ENCODE data around the gene THSD4. TPM values are rescaled to one million over a fixed set of nuclear protein-coding genes. Genes with fewer than 3 reads are reported as not detected.

The THSD4 gene
- total and polyA plus RNA-seq, 7 donors, result 0.21 to 3.1 (median 1.8) TPM

- H3K4me1 ChIP-seq, result no peaks in the 10 kb centered on the region
- DNase-seq, result no peak
- peak; percentile 79 for TF ChIP-seq CTCF (IDR thresholded peaks at IDR 0.05)
- no peak overlapping the region for H3K4me3 ChIP-seq
- intact Hi-C loops (cut with DNase I), result loop anchor here (1.0 to 10.0 kb wide), 4 partner anchors 158 to 281 kb away; no protein-coding TSS in a partner anchor
- no peaks in the 10 kb centered on the region for H3K9me3 ChIP-seq
- no peak overlapping the region for H3K27ac ChIP-seq
- no peaks in the 10 kb centered on the region for H3K36me3 ChIP-seq (ENCODE audit: insufficient read depth in 1 of 2, low read depth in 1 of 2)
- no peaks in the 10 kb centered on the region for H3K27me3 ChIP-seq (ENCODE audit: insufficient read depth in 3 of 3, low read length in 2 of 3)
- peak; percentile 72 to 87 (median 78) for ATAC-seq
- WGBS, 3 donors, result 36 to 46% (median 42%) methylated on average over 15 of the region's 15 CpGs
Measured at GRCh38 chr15:71730277-71731144, 615.2 kb downstream of the THSD4 start.

GRCh38 chr15:71732636-71733035, 617.4 kb downstream of the THSD4 start:
- no peaks in the 10 kb centered on the region for H3K36me3 ChIP-seq (ENCODE audit: insufficient read depth in 1 of 2, low read depth in 1 of 2)
- TF ChIP-seq CTCF (IDR thresholded peaks at IDR 0.05), result no peak
- no peak overlapping the region for H3K4me3 ChIP-seq
- no peaks in the 10 kb centered on the region for H3K9me3 ChIP-seq
- no peak for ATAC-seq
- DNase-seq, result no peak
- H3K27me3 ChIP-seq (ENCODE audit: insufficient read depth in 3 of 3, low read length in 2 of 3), result no peaks in the 10 kb centered on the region
- WGBS, 3 donors, result 69 to 88% (median 75%) methylated on average over 2 of the region's 2 CpGs
- intact Hi-C loops (cut with DNase I), result loop anchor here (5.0 to 10.0 kb wide), 3 partner anchors 160 to 200 kb away; no protein-coding TSS in a partner anchor
- no peak overlapping the region for H3K27ac ChIP-seq
- no peaks in the 10 kb centered on the region for H3K4me1 ChIP-seq

- DNase-seq (no peak), ATAC-seq (no peak)
- no peaks in the 10 kb centered on the region for H3K27me3 ChIP-seq (ENCODE audit: insufficient read depth in 3 of 3, low read length in 2 of 3)
- H3K36me3 ChIP-seq (ENCODE audit: insufficient read depth in 1 of 2, low read depth in 1 of 2), result no peaks in the 10 kb centered on the region
- no peak for TF ChIP-seq CTCF (IDR thresholded peaks at IDR 0.05)
- intact Hi-C loops (cut with DNase I), result loop anchor here (5.0 to 10.0 kb wide), 3 partner anchors 161 to 201 kb away; no protein-coding TSS in a partner anchor
- H3K9me3 ChIP-seq, result no peaks in the 10 kb centered on the region
- no peak overlapping the region for H3K27ac ChIP-seq
- no peak overlapping the region for H3K4me3 ChIP-seq
- H3K4me1 ChIP-seq, result no peaks in the 10 kb centered on the region
- 100% methylated on average over 1 of the region's 1 CpG for WGBS, 3 donors
Measured at GRCh38 chr15:71733122-71733521, 617.9 kb downstream of the THSD4 start.

- H3K9me3 ChIP-seq, result no peaks in the 10 kb centered on the region
- intact Hi-C loops (cut with DNase I), result loop anchor here (5.0 to 10.0 kb wide), 3 partner anchors 163 to 203 kb away; no protein-coding TSS in a partner anchor
- no peak overlapping the region for H3K4me3 ChIP-seq
- no peaks in the 10 kb centered on the region for H3K36me3 ChIP-seq (ENCODE audit: insufficient read depth in 1 of 2, low read depth in 1 of 2)
- no peak for ATAC-seq
- H3K4me1 ChIP-seq, result no peaks in the 10 kb centered on the region
- TF ChIP-seq CTCF (IDR thresholded peaks at IDR 0.05), result no peak
- no peak for DNase-seq
- no peaks in the 10 kb centered on the region for H3K27me3 ChIP-seq (ENCODE audit: insufficient read depth in 3 of 3, low read length in 2 of 3)
- H3K27ac ChIP-seq, result no peak overlapping the region
- 86 to 94% (median 91%) methylated on average over 4 of the region's 4 CpGs for WGBS, 3 donors
Measured at GRCh38 chr15:71734709-71735384, 619.6 kb downstream of the THSD4 start.
